ENCODE data around the gene C1orf159.

Gene C1orf159

DNA sequence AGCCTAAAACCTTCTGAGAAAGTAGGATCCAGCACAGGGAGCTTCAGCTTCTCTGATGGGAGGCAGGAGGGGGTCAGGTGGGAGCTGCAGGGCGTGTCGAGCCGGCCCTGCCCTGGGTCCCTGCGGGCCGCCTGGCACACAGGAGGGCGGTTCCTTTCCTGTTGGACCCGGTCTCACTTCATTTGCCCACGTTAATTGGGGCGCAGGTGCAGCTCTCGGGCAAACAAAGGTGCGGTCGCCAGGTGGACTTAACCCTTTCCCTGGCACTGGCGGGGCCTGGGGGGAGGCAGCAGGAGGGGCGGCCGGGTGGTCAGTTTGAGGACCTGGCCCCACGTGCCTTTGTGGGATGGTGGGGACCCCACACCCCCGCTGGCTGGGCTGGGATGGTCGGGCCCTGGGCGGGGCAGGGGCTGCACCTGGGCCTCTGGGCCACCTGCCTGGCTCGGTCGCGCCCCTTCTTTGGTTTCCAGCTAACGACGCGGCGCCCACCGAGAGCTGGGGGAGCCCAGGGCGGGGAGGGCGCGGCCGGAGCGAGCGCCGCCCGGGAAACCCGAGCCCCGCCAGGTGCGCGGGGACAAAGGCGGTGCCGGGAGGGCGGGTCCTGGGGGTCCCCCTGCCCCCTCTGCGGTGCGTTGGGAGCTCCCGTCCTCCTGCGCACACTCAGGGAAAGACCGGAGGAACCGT is 20.8 kb upstream of the C1orf159 start:
- no peak for DNase-seq
- Histone ChIP-seq H3K36me3 (no peaks in the 10 kb centered on the region), H3K27ac (no peak overlapping the region), H3K9me3 (ENCODE audit: severe bottlenecking) (no peaks in the 10 kb centered on the region), H3K27me3 (ENCODE audit: insufficient read depth, low read depth, severe bottlenecking) (no peaks in the 10 kb centered on the region), H3K4me3 (ENCODE audit: low read depth, low read length) (no peak overlapping the region)
- TF ChIP-seq, protein P1, sequence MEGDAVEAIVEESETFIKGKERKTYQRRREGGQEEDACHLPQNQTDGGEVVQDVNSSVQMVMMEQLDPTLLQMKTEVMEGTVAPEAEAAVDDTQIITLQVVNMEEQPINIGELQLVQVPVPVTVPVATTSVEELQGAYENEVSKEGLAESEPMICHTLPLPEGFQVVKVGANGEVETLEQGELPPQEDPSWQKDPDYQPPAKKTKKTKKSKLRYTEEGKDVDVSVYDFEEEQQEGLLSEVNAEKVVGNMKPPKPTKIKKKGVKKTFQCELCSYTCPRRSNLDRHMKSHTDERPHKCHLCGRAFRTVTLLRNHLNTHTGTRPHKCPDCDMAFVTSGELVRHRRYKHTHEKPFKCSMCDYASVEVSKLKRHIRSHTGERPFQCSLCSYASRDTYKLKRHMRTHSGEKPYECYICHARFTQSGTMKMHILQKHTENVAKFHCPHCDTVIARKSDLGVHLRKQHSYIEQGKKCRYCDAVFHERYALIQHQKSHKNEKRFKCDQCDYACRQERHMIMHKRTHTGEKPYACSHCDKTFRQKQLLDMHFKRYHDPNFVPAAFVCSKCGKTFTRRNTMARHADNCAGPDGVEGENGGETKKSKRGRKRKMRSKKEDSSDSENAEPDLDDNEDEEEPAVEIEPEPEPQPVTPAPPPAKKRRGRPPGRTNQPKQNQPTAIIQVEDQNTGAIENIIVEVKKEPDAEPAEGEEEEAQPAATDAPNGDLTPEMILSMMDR (IDR thresholded peaks at IDR 0.05; ENCODE audit: low read depth, low read length) = no peak

- no peaks in the 10 kb centered on the region for H3K36me3 ChIP-seq
- TF ChIP-seq, protein P1 (IDR thresholded peaks at IDR 0.05; ENCODE audit: low read depth, low read length) = no peak
- no peaks in the 10 kb centered on the region for H3K27me3 ChIP-seq (ENCODE audit: insufficient read depth, low read depth, severe bottlenecking)
- H3K4me3 ChIP-seq (ENCODE audit: low read depth, low read length) = no peak overlapping the region
- DNase-seq = no peak
- H3K9me3 ChIP-seq (ENCODE audit: severe bottlenecking) = no peaks in the 10 kb centered on the region
- no peak overlapping the region for H3K27ac ChIP-seq
Observed at GRCh38 chr1:1135339-1136136, 19.6 kb upstream of the C1orf159 start.

- Histone ChIP-seq H3K27me3 (ENCODE audit: insufficient read depth, low read depth, severe bottlenecking) (no peaks in the 10 kb centered on the region), H3K36me3 (no peaks in the 10 kb centered on the region), H3K9me3 (ENCODE audit: severe bottlenecking) (no peaks in the 10 kb centered on the region), H3K4me3 (ENCODE audit: low read depth, low read length) (no peak overlapping the region), H3K27ac (no peak overlapping the region)
- TF ChIP-seq, protein P1 (IDR thresholded peaks at IDR 0.05; ENCODE audit: low read depth, low read length) = no peak
- DNase-seq = no peak
Observed at GRCh38 chr1:1134300-1134970, 18.5 kb upstream of the C1orf159 start.

DNA sequence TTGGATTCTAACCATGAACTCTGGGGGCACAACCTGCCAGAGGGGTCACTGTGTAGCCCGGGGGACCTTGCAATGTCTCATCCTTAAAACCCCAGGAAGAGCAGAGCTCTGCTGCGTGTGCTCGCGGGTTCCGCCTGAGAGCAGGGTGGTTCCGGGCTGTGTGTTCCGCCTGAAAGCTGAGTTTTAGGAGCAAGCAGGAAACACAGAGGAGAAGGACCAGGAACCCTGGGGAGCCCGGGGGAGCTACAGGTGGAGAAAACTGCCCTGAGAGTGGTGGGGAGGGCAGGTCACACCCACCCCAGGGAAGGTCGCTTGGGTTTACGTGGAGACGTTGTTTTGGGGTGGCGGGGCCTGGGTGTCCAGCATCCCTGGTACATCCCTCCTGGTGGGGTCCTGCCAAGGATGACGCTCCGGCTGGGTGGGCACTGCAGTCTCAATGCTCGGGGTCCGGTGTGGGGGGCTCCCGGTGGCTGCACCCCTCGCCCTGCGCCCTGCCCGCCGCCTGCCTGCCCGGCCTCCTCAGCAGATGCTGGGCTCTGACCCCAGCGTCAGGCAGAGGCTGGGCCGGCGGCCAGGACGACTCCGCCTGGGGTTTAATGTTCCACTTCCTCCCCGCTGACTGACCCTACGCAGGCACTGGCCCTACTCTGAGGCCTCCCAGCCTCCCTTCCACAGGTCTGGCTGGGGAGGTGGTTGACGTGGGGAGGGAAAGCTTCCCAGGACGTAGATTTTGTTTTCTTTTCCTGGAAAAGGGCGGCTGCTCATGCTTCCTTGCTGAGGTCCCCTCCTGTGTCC is 17.3 kb upstream of the C1orf159 start:
- Histone ChIP-seq H3K27ac (no peak overlapping the region), H3K36me3 (no peaks in the 10 kb centered on the region), H3K27me3 (ENCODE audit: insufficient read depth, low read depth, severe bottlenecking) (no peaks in the 10 kb centered on the region), H3K9me3 (ENCODE audit: severe bottlenecking) (no peaks in the 10 kb centered on the region), H3K4me3 (ENCODE audit: low read depth, low read length) (no peak overlapping the region)
- TF ChIP-seq, protein P1 (IDR thresholded peaks at IDR 0.05; ENCODE audit: low read depth, low read length) = no peak
- no peak for DNase-seq

DNA sequence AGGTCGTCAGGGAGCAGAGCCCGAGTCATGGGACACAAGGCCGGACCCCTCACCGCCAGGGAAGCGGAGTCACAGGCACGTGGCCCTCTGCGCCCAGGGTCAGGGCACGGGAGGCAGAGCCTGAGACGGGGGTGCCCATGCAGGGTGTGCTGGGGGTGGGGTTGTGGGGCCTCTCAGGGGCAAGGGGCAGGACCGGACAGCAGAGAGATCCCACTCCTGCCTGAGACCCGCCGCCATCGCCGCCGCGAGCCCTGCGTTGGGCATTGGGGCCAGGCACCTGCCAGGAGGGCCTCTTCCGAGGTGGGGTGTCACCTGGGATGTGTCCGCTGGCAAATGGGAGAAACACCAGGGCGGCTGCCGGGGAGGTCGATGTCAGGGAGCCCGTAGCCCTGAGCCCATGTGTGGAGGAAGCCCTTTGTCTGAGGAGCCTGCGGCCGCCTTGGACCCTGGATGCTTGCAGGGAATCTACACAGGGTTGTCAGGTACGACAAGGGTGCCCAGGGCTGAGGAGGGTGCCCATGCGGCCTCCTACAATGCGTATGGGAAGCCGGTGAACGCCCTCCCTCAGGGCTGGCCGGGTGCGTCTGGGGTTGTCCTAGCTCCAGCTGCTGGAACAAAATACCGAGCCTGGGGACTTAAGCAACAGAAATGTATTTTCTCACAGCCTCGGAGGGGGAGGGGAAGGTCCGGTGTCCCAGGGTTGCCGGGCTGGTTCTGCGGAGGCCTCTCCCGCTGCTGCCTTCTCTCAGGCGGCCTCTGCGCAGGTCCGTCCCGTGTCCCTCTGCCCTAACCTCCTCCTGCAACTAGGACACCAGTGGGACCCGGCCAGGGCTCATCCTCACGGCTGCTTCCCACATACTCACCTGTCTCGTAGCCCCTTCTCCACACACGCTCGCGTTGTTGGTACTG is 16.4 kb upstream of the C1orf159 start:
- Histone ChIP-seq H3K4me3 (ENCODE audit: low read depth, low read length) (no peak overlapping the region), H3K9me3 (ENCODE audit: severe bottlenecking) (no peaks in the 10 kb centered on the region), H3K27ac (no peak overlapping the region), H3K27me3 (ENCODE audit: insufficient read depth, low read depth, severe bottlenecking) (no peaks in the 10 kb centered on the region), H3K36me3 (no peaks in the 10 kb centered on the region)
- TF ChIP-seq, protein P1 (IDR thresholded peaks at IDR 0.05; ENCODE audit: low read depth, low read length) = no peak
- no peak for DNase-seq
